Neuronal stem cell (in vitro differentiated cells): Measurements from ENCODE around the gene LRRC74A.
A peak's percentile ranks its signal among the peaks of the same experiment; 100 is the strongest.
"Not testable (repeated sequence)": the region's sequence is repeated elsewhere in the genome, so short reads cannot be mapped to it uniquely, and the experiment has no call there.

Experiments used
- DNase-seq: peaks from one replicate; pipeline ENCODE4 v3.0.0-alpha.2; 2013; ENCODE audit warnings: low spot score
- H2AFZ ChIP-seq: one replicate; pipeline ENCODE4 v1.6.1; 2013; ENCODE audit warnings: mild to moderate bottlenecking, low read length, inconsistent platforms
- H2AK5ac ChIP-seq: 2 replicates; pipeline ENCODE4 v1.6.1; 2013; ENCODE audit warnings: low read depth, mild to moderate bottlenecking, inconsistent platforms, low read length, moderate library complexity, mixed read lengths
- H2BK120ac ChIP-seq: 2 replicates; pipeline ENCODE4 v1.6.1; 2013; ENCODE audit warnings: low read depth, mild to moderate bottlenecking, inconsistent platforms, low read length, moderate library complexity, mixed read lengths
- H2BK12ac ChIP-seq: one replicate; pipeline ENCODE4 v1.6.1; 2013; ENCODE audit warnings: low read length, inconsistent platforms
- H2BK15ac ChIP-seq: 2 replicates; pipeline ENCODE4 v1.6.1; 2013; ENCODE audit warnings: mild to moderate bottlenecking, low read length, inconsistent platforms, mixed read lengths
- H2BK5ac ChIP-seq: one replicate; pipeline ENCODE4 v1.6.1; 2013; ENCODE audit warnings: inconsistent platforms, mild to moderate bottlenecking, low read length, moderate library complexity
- H3K14ac ChIP-seq: one replicate; pipeline ENCODE4 v1.6.1; 2013; ENCODE audit warnings: low read length, inconsistent platforms
- H3K18ac ChIP-seq: 2 replicates; pipeline ENCODE4 v1.6.1; 2013; ENCODE audit warnings: low read length, inconsistent platforms
- H3K23ac ChIP-seq: 2 replicates; pipeline ENCODE4 v1.6.1; 2013; ENCODE audit warnings: low read depth, mild to moderate bottlenecking, mixed read lengths, low read length, inconsistent platforms; ENCODE audit not compliant: poor library complexity
- H3K27ac ChIP-seq: replicated peaks from 3 replicates; pipeline ENCODE4 v1.5.1; 2013; ENCODE audit warnings: low read length, inconsistent platforms
- H3K27me3 ChIP-seq, 3 experiments: 2 replicates each; pipeline ENCODE4 v1.6.1; 2013; ENCODE audit warnings: low read length in 3 of 3, mild to moderate bottlenecking in 2 of 3, inconsistent platforms in 1 of 3, low read depth in 1 of 3, mixed read lengths in 1 of 3, moderate library complexity in 1 of 3; ENCODE audit not compliant: control insufficient read depth in 3 of 3, insufficient read depth in 3 of 3
- H3K36me3 ChIP-seq, 2 donors: replicated peaks in 1 of 2; 2 replicates each; pipeline ENCODE4 v1.6.1; 2013; ENCODE audit warnings: low read length in 2 of 2; ENCODE audit not compliant: control insufficient read depth in 2 of 2, insufficient read depth in 2 of 2
- H3K4ac ChIP-seq: 2 replicates; pipeline ENCODE4 v1.6.1; 2013; ENCODE audit warnings: inconsistent platforms, mild to moderate bottlenecking, low read length, moderate library complexity
- H3K4me1 ChIP-seq, 2 donors: 1 replicate in 1 of 2; 2 replicates in 1 of 2; pipeline ENCODE4 v1.6.1; 2013; ENCODE audit warnings: low read length in 2 of 2, low read depth in 1 of 2; ENCODE audit not compliant: control insufficient read depth in 2 of 2, insufficient read depth in 1 of 2
- H3K4me2 ChIP-seq: one replicate; pipeline ENCODE4 v1.6.1; 2013; ENCODE audit warnings: mild to moderate bottlenecking, low read length, inconsistent platforms; ENCODE audit not compliant: insufficient read depth, poor library complexity, severe bottlenecking
- H3K4me3 ChIP-seq, 2 donors: 2 replicates each; pipeline ENCODE4 v1.5.1; 2013; ENCODE audit warnings: low read length in 2 of 2, mild to moderate bottlenecking in 2 of 2, inconsistent platforms in 1 of 2, moderate library complexity in 1 of 2
- H3K79me1 ChIP-seq: one replicate; pipeline ENCODE4 v1.6.1; 2013; ENCODE audit warnings: low read depth, mild to moderate bottlenecking, inconsistent platforms, low read length, moderate library complexity
- H3K9ac ChIP-seq: one replicate; pipeline ENCODE4 v1.6.1; 2013; ENCODE audit warnings: mild to moderate bottlenecking, low read depth, low read length, inconsistent platforms; ENCODE audit not compliant: poor library complexity
- H3K9me3 ChIP-seq, 2 donors: replicated peaks in 1 of 2; 2 replicates each; pipeline versions ENCODE3 to v1.6.1; 2013; ENCODE audit warnings: low read length in 2 of 2, mild to moderate bottlenecking in 2 of 2, inconsistent platforms in 1 of 2, low read depth in 1 of 2, mixed read lengths in 1 of 2, moderate library complexity in 1 of 2; ENCODE audit not compliant: control insufficient read depth in 2 of 2, insufficient read depth in 1 of 2
- H4K8ac ChIP-seq: one replicate; pipeline ENCODE4 v1.6.1; 2013; ENCODE audit warnings: low read depth, mild to moderate bottlenecking, inconsistent platforms, low read length, moderate library complexity
- H4K91ac ChIP-seq: one replicate; pipeline ENCODE4 v1.6.1; 2013; ENCODE audit warnings: low read length, low read depth, mild to moderate bottlenecking, inconsistent platforms; ENCODE audit not compliant: poor library complexity
- WGBS, 2 donors: extraction: QIAGEN DNeasy Blood & Tissue Kit; methylation state at CpG; one replicate each; pipeline ENCODE4 v1.1.7; 2013; ENCODE audit warnings: missing lambda C conversion rate in 2 of 2, mixed read lengths in 1 of 2; ENCODE audit not compliant: insufficient read length in 2 of 2, insufficient replicate concordance in 1 of 2; ENCODE audit errors: extremely low coverage in 2 of 2; 5-methylcytosine and 5-hydroxymethylcytosine counted together

LRRC74A gene

GRCh38 chr14:76909266-76909665 is 83.1 kb downstream of the LRRC74A start:
- Histone ChIP-seq H3K4me1 (peaks cover 4 to 6% of the 10 kb centered on the region in 2 donors), H3K18ac (no peak overlapping the region), H3K23ac (no peak overlapping the region), H3K14ac (no peak overlapping the region), H2BK12ac (no peak overlapping the region), H3K36me3 (no peaks in the 10 kb centered on the region), H3K27ac (no peak overlapping the region), H4K91ac (no peak overlapping the region), H3K9ac (no peak overlapping the region), H3K4ac (no peak overlapping the region), H2BK120ac (no peak overlapping the region), H3K4me3 (no peak overlapping the region), H3K4me2 (no peak overlapping the region), H2AFZ (no peak overlapping the region), H3K27me3 (no peaks in the 10 kb centered on the region), H4K8ac (no peak overlapping the region), H3K9me3 (no peaks in the 10 kb centered on the region), H2BK5ac (peak overlapping the region; percentile 21), H3K79me1 (no peaks in the 10 kb centered on the region), H2BK15ac (peak overlapping the region; percentile 44), H2AK5ac (no peak overlapping the region)
- DNase-seq: no peak
- WGBS, 2 donors: no CpG with 5 or more reads among the region's 2 CpGs

GRCh38 chr14:76910371-76910890 is 84.2 kb downstream of the LRRC74A start:
- H3K27me3 ChIP-seq: no peaks in the 10 kb centered on the region
- no peak for DNase-seq
- H3K27ac ChIP-seq: no peak overlapping the region
- H4K91ac ChIP-seq: no peak overlapping the region
- H3K79me1 ChIP-seq: no peaks in the 10 kb centered on the region
- no CpG with 5 or more reads among the region's 4 CpGs for WGBS, 2 donors
- no peak overlapping the region for H3K23ac ChIP-seq
- H2BK15ac ChIP-seq: no peak overlapping the region
- no peaks in the 10 kb centered on the region for H3K4me1 ChIP-seq
- H3K9ac ChIP-seq: no peak overlapping the region
- H3K4ac ChIP-seq: no peak overlapping the region
- no peaks in the 10 kb centered on the region for H3K36me3 ChIP-seq
- no peak overlapping the region for H4K8ac ChIP-seq
- H3K4me3 ChIP-seq: no peak overlapping the region
- no peaks in the 10 kb centered on the region for H3K9me3 ChIP-seq
- no peak overlapping the region for H2BK12ac ChIP-seq
- H2AFZ ChIP-seq: no peak overlapping the region
- H2BK120ac ChIP-seq: no peak overlapping the region
- H3K4me2 ChIP-seq: no peak overlapping the region
- H3K14ac ChIP-seq: no peak overlapping the region
- no peak overlapping the region for H3K18ac ChIP-seq
- H2BK5ac ChIP-seq: no peak overlapping the region
- no peak overlapping the region for H2AK5ac ChIP-seq

- Histone ChIP-seq H2BK120ac (no peak overlapping the region), H2BK12ac (no peak overlapping the region), H3K4ac (no peak overlapping the region), H3K14ac (no peak overlapping the region), H3K79me1 (no peaks in the 10 kb centered on the region), H3K4me1 (no peaks in the 10 kb centered on the region), H3K9ac (no peak overlapping the region), H4K91ac (no peak overlapping the region), H3K4me2 (no peak overlapping the region), H2AK5ac (no peak overlapping the region), H3K18ac (no peak overlapping the region), H2AFZ (no peak overlapping the region), H4K8ac (no peak overlapping the region), H3K9me3 (no peaks in the 10 kb centered on the region), H2BK5ac (no peak overlapping the region), H3K27me3 (no peaks in the 10 kb centered on the region), H2BK15ac (no peak overlapping the region), H3K4me3 (no peak overlapping the region), H3K36me3 (no peaks in the 10 kb centered on the region), H3K23ac (no peak overlapping the region), H3K27ac (no peak overlapping the region)
- WGBS, 2 donors: no CpG with 5 or more reads among the region's 1 CpG
- no peak for DNase-seq
Observed at GRCh38 chr14:76911473-76911872, 85.3 kb downstream of the LRRC74A start.

GRCh38 chr14:76914533-76915081 is 88.4 kb downstream of the LRRC74A start:
- WGBS, 2 donors: no CpG with 5 or more reads among the region's 8 CpGs
- Histone ChIP-seq H3K4me1 (peaks cover 22 to 26% of the 10 kb centered on the region in 2 donors), H2AK5ac (peak overlapping the region; percentile 77), H3K18ac (peak overlapping the region; percentile 85), H2BK15ac (peak overlapping the region; percentile 19), H2BK120ac (peak overlapping the region; percentile 94)
- H2AFZ ChIP-seq, H3K4me3 ChIP-seq, H2BK12ac ChIP-seq, H4K8ac ChIP-seq, H3K9me3 ChIP-seq, H3K36me3 ChIP-seq, H3K4ac ChIP-seq, H3K14ac ChIP-seq, DNase-seq, H3K9ac ChIP-seq, H3K4me2 ChIP-seq, H3K79me1 ChIP-seq, H2BK5ac ChIP-seq, H4K91ac ChIP-seq, H3K27me3 ChIP-seq, H3K27ac ChIP-seq, H3K23ac ChIP-seq: not testable (repeated sequence)
